ENCODE data around the gene IL17REL.

- TF ChIP-seq CTCF (IDR thresholded peaks at IDR 0.05) (no peak), POLR2A (IDR thresholded peaks at IDR 0.05) (no peak)
Observed at GRCh38 chr22:49969751-49970527, 42.6 kb downstream of the IL17REL start.

All from lower leg skin (tissue), 3 donors.